ENCODE results near the gene PLAC8. TPM values are rescaled to one million over a fixed set of nuclear protein-coding genes. Genes with fewer than 3 reads are reported as not detected.

The PLAC8 gene
- total and polyA plus RNA-seq, 2 of the 8 experiments (the other 6 are each of a cell fraction or from before 2014, with no cell fraction given), result 0.98 to 1.1 TPM

- Histone ChIP-seq H4K8ac (ENCODE audit: extremely low read depth, insufficient read depth, low read length) (no peak overlapping the region), H3K27ac (ENCODE audit: low read depth, low read length) (no peak overlapping the region), H3K4me1 (replicated peaks in 1 of 4; ENCODE audit: control insufficient read depth in 3 of 4, insufficient read depth in 4 of 4, low read length in 3 of 4) (no peaks in the 10 kb centered on the region), H3K79me1 (ENCODE audit: low read depth, low read length) (no peaks in the 10 kb centered on the region), H4K20me1 (replicated peaks in 1 of 2; ENCODE audit: control insufficient read depth in 1 of 2, insufficient read depth in 2 of 2, low read length in 2 of 2) (no peaks in the 10 kb centered on the region), H2BK5ac (ENCODE audit: low read depth, low read length) (no peak overlapping the region), H2AK5ac (ENCODE audit: low read depth, low read length) (no peak overlapping the region), H3K23me2 (ENCODE audit: low read depth, low read length) (no peaks in the 10 kb centered on the region), H2BK20ac (ENCODE audit: low read length) (no peak overlapping the region), H3K56ac (replicated peaks; ENCODE audit: insufficient read length, low read depth, low read length) (no peak overlapping the region), H2AFZ (ENCODE audit: low read length) (no peak overlapping the region), H2BK15ac (ENCODE audit: low read length) (no peak overlapping the region), H3K4ac (replicated peaks; ENCODE audit: insufficient read length, low read depth, low read length) (no peak overlapping the region), H3K14ac (ENCODE audit: insufficient read length) (no peak overlapping the region), H2BK120ac (replicated peaks; ENCODE audit: low read depth, low read length) (no peak overlapping the region), H3K9ac (replicated peaks in 1 of 4; ENCODE audit: extremely low read depth in 1 of 4, low read depth in 3 of 4, low read length in 3 of 4) (no peak overlapping the region), H4K5ac (ENCODE audit: insufficient read length, low read depth, low read length) (no peak overlapping the region), H3K27me3 (replicated peaks in 1 of 4; ENCODE audit: control insufficient read depth in 3 of 4, extremely low read depth in 1 of 4, insufficient read depth in 3 of 4, low read length in 3 of 4) (no peaks in the 10 kb centered on the region; a peak in 1 of 7 replicates), H3K23ac (ENCODE audit: insufficient read length) (no peak overlapping the region), H3K79me2 (ENCODE audit: control insufficient read depth in 1 of 2, insufficient read depth in 2 of 2, low read length in 2 of 2) (no peaks in the 10 kb centered on the region), H4K91ac (replicated peaks; ENCODE audit: insufficient read length, low read length) (no peak overlapping the region), H3K36me3 (ENCODE audit: control insufficient read depth in 2 of 4, insufficient read depth in 4 of 4, low read length in 3 of 4) (no peaks in the 10 kb centered on the region), H3K4me2 (ENCODE audit: insufficient read depth in 1 of 2, low read depth in 2 of 2, low read length in 2 of 2) (no peak overlapping the region), H3K9me3 (ENCODE audit: insufficient read depth in 2 of 2, low read depth in 1 of 2, low read length in 1 of 2) (no peaks in the 10 kb centered on the region), H2BK12ac (ENCODE audit: low read depth, low read length) (no peak overlapping the region), H3K18ac (ENCODE audit: extremely low read depth, low read length) (no peak overlapping the region), H3K4me3 (ENCODE audit: extremely low read depth in 1 of 4, insufficient read depth in 2 of 4, low read depth in 3 of 4, low read length in 4 of 4) (no peak overlapping the region)
- WGBS, 2 experiments (ENCODE audit: extremely low coverage in 1 of 2, insufficient coverage in 1 of 2, insufficient read length in 1 of 2, insufficient replicate concordance in 2 of 2, low coverage in 1 of 2, low lambda C conversion rate in 2 of 2, missing lambda C conversion rate in 1 of 2), result 87% methylated on average over 4 of the region's 4 CpGs; no CpG with 5 or more reads in 1 of the 2 experiments
- DNase-seq (ENCODE audit: low read depth in 1 of 2, low spot score in 2 of 2) (no peak), FAIRE-seq (no peak)
- no peak for TF ChIP-seq KDM5A (IDR thresholded peaks at IDR 0.05; ENCODE audit: low read length)
- ChIA-PET POLR2A (ENCODE audit: partially characterized antibody) (no interaction called here), CTCF (ENCODE audit: partially characterized antibody) (interaction anchor here (0.6 to 3.2 kb wide), 3 partner anchors 8 to 27 kb away, joined by 3 to 13 read pairs (median 3); no protein-coding TSS in a partner anchor)
Observed at GRCh38 chr4:83082777-83083176, 31.8 kb downstream of the PLAC8 start.
